Peyer's patch (tissue), 4 donors: Measurements from ENCODE around the gene MTFR1L.

ENCODE experiments used
- CTCF ChIP-seq, 6 experiments: fragments of 450-650 bp in 4 of 6; fragments of 200-600 bp in 2 of 6; sonication (generic) in 1 of 6; IDR thresholded peaks; one replicate each; pipeline ENCODE4 v1.5.1; 2017 to 2019; ENCODE audit warnings: antibody characterized with exemption in 6 of 6, mild to moderate bottlenecking in 3 of 6, moderate library complexity in 1 of 6
- POLR2A ChIP-seq, 2 donors: fragments of 450-650 bp; IDR thresholded peaks; one replicate each; pipeline ENCODE4 v1.5.1; 2017; ENCODE audit warnings: antibody characterized with exemption in 2 of 2, mild to moderate bottlenecking in 2 of 2, moderate library complexity in 2 of 2

- TF ChIP-seq POLR2A (IDR thresholded peaks at IDR 0.05) (no peak), CTCF (IDR thresholded peaks at IDR 0.05) (no peak)
Measured at GRCh38 chr1:25866288-25866687, 46.5 kb downstream of the MTFR1L start.
